ENCODE measurements around the gene CNIH4.

GRCh38 chr1:224408294-224408590 is 51.6 kb downstream of the CNIH4 start:
- no peak for TF ChIP-seq POLR2A (IDR thresholded peaks at IDR 0.05)
- TF ChIP-seq CTCF (IDR thresholded peaks at IDR 0.05): no peak
